NCI-H128 (cell line): ENCODE measurements around the gene AFF3.
"Not testable (repeated sequence)": the region's sequence is repeated elsewhere in the genome, so short reads cannot be mapped to it uniquely, and the experiment has no call there.

ENCODE experiments used
- DNase-seq: peaks from one replicate; lab custom pipeline; 2025; ENCODE audit not compliant: unreplicated experiment; lab: John Stamatoyannopoulos, UW

The AFF3 gene, protein sequence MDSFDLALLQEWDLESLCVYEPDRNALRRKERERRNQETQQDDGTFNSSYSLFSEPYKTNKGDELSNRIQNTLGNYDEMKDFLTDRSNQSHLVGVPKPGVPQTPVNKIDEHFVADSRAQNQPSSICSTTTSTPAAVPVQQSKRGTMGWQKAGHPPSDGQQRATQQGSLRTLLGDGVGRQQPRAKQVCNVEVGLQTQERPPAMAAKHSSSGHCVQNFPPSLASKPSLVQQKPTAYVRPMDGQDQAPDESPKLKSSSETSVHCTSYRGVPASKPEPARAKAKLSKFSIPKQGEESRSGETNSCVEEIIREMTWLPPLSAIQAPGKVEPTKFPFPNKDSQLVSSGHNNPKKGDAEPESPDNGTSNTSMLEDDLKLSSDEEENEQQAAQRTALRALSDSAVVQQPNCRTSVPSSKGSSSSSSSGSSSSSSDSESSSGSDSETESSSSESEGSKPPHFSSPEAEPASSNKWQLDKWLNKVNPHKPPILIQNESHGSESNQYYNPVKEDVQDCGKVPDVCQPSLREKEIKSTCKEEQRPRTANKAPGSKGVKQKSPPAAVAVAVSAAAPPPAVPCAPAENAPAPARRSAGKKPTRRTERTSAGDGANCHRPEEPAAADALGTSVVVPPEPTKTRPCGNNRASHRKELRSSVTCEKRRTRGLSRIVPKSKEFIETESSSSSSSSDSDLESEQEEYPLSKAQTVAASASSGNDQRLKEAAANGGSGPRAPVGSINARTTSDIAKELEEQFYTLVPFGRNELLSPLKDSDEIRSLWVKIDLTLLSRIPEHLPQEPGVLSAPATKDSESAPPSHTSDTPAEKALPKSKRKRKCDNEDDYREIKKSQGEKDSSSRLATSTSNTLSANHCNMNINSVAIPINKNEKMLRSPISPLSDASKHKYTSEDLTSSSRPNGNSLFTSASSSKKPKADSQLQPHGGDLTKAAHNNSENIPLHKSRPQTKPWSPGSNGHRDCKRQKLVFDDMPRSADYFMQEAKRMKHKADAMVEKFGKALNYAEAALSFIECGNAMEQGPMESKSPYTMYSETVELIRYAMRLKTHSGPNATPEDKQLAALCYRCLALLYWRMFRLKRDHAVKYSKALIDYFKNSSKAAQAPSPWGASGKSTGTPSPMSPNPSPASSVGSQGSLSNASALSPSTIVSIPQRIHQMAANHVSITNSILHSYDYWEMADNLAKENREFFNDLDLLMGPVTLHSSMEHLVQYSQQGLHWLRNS (N-terminal part only)

DNA sequence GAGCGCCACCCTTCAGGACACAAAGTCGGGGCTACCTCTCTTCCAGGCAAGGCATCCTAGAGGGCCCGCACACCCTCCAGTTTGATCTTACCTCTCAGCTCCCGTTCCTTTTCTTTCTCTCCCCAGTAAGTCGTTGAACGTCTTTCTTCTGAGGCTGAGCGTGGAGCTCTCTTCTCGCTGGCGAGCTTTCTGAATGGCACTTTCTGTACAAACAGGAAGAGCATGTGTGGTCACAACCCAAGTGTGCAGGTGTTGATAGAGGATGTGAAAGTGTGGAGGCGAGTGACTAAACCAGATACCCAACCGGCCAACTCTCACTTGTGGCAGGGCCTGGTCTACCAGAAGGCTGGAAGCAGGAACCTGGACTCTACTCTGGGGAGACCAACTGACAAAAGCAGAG is at the start of gene AFF3:
Gene AFF3, minus strand, starts transcription at position 198 of the 400 bp plus-strand sequence. CDS start 38,136 bp downstream, outside the sequence.
- no peak for DNase-seq

DNA sequence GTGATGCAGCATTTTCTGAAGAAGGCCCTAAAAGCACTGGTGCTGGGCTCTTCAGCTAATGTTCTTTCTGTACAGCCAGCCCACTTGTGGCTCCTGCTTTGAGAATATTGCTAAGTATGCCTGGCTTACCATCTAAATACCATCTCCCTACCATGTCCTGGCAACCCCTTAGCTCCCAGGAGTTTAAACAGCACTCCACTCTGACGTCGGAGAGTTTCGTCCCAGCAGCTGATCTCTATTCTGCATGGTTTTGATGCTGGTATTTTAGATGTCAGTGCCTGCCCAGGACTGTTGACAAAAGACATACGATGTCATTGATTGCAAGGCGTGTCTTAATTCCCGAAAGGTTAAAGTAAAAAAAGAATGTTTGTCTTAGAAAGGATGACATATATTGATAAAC is 47.0 kb upstream of the AFF3 start:
- no peak for DNase-seq

DNA sequence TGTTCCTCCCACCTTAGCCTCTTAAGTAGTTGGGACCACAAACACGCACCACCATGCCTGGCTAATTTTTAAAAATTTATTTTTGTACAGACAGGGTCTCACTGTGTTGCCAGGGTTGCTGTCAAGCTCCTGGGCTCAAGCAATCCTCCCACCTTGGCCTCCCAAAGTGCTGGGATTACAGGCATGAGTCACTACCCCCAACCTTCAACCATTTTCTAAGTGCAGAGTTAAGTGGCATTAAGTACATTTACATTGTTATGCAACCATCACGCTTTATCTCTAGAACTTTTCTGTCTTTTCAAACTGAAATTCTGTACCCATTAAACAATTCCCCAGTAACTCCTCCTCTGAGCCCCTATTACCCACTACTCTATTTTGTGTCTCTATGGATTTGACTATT is 45.9 kb upstream of the AFF3 start:
- no peak for DNase-seq

DNA sequence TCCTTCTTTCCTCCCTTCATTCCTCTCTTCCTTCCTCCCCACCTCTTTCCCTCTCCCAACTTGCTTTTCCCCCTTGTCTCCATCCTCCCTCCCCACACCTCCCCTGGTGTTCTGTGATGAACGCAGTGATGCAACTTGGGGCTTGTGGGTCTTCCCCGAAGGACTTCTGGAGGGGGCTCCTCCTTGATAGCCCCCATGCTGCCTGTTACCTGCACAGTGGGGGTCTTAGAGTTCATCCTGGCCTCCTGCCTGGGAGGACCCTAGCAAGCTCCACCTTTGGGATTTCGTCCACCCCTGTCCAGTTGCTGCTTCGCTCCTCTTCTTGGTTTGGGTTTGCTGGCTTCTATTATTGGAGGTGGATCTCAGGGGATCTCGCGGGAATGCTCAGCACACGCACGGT is 43.7 kb upstream of the AFF3 start:
- no peak for DNase-seq

DNA sequence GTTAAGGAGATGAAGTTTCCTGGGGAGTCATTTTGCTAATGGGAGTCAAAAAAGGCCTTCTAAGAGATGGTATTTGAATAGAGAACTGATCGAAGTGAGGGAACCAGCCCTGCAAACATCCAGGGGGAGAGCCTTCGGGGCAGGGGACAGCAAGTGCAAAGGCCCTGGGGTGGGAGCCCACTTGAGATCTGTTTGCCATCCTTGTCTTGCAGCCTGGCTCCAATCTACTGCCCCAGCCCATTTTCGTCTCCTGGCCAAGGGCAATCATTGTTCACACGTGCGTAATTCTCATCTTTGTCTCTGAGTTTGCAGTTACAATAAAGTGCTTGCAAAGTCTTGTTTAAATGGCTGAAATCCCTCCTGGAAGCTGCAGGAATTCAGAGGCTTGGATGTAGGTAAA is 43.1 kb upstream of the AFF3 start:
- DNase-seq = no peak

DNA sequence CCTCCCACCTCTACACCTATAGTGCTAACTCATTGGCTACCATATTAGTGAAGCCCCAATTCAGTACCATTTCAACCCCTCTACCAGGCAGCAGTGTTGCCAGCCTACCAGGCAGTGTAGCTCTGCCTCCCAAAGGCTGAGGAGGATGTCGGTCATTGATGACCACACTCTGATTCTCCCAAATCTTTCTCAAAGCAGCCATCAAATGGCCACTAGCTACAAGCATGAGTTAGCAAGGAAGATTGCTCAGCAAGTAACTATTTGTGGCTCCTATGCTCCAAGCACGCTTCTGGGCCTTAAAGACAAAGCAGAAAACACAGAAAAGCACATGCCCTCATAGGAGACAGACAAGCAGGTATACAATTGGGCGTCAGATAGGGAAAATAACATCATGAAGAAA is 42.7 kb upstream of the AFF3 start:
- no peak for DNase-seq

DNA sequence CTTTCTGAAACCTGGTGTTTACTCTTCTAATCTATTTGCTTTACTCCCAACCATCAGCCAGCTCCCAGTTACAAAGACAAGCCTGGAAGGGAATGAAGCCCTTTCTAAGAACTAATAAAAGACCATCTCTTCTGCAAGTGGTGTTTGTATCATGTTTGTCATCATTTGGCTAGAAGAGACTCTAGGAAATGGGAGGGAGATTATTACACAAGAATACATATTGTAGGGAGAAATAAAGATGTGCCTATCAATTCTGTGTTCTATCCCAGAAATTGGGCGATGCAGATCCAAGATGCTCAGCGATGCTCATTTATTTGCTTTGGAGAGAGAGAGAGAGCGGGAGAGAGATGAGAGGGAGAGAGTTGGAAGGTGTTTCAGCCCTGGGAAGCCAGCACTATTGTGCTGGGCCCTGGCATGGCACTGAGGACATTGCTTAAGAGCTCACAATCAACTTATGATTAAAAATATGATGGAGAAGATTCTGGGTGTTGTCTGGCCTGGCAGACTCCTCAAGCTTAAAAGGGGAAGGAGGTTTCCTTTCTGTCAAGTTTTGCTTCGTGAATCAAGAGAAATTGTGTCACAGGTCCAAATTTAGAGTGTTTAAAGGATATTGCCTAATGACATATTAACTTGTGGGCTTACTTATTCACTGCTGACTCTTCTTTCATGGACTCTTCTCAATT is 41.8 kb upstream of the AFF3 start:
- no peak for DNase-seq

DNA sequence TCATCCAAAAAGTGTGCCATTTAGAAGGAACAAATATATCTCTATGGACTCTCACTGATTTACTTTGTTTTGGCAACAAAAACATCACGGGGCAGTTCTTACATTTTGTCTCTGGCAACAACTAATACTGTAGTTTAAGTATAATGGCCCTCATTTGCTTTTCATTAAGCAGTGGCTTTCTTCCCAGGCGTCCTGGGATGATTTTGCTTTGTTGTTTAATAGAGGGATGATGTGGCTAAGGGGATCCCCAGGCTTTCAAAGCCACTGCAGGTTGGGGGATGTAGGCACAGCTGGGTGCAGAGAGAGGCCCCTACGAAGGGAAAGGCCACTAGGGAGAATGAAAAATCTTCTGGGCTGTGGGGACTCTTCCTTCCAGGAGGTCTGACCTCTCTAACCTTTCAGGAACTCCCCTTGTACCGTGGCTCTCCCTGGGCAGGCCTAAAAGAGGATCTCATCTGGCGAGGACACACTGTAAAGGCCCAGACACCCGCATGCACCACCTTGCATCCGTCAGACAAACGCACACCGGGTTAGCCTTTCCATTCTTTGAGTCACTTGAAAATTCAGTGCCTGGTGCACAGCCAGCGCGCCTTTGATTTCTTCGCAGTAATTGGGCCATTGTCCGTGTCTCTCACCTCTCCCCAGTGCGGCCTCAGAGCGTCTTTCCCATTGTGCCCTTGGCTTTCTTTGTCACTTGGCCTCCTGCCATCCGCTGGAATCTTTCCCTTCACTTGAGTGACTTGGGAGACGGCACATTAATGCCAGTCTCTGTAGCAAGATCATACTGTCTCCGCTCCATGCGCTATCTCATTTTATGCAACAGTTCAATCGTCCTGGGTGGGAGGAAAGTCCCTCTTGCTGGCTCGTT is 40.3 kb upstream of the AFF3 start:
- DNase-seq = no peak

DNA sequence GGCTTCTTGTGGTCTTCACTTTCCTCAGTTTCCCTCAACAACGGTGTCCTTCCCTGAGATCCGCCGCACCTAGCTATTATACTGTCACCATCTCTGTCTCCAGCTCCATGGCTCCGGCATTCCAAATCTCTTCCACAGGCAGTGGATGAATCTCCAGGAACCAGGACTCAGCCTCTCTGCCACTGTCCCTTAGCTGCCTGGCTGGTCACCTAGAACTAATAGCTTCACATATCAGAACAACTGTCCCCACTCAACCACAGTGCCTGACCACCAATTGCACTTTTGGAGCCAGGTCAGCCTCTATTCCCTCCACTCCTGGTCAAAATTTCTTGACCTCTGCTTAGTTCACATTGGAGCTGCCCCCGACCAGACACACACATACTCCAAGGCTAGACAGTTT is 38.1 kb upstream of the AFF3 start:
- DNase-seq = no peak

DNA sequence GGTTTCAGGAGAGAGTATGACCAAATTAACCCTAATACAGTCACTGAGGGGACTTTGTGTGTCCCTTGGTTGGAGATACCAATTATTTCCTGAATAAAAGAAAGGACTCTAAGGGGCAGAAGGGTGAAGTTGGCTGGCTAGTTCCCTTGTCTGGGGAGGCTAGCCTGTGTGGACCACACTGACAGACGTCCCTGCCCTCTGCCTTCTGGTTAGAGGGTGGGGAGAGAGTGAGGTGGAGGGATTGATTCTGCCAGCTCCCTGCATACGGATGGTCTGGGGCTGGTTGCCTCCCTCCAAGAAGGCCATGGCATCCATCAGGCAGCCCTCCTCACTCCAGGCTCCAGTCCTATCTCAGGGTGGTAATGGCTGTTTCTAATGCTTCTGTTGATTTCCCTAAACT is 37.4 kb upstream of the AFF3 start:
- no peak for DNase-seq

DNA sequence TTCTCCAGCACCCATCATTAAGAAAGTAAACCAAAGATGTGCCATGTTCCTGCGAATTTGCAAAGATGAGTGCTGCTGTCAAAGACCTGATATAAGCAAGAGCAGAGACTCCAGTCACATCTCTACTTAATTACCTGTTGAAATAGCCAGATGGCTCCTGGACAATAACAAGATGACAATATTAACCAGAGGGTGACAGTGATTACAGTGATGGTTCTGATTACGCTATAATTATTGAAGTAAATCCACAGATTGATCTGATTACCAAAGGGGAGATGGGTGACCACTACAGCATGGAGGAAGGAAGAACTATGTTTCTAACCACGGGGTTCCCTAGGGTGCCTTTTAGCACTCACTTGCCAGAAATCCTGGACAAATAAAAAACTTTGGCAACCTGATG is 36.5 kb upstream of the AFF3 start:
- no peak for DNase-seq

DNA sequence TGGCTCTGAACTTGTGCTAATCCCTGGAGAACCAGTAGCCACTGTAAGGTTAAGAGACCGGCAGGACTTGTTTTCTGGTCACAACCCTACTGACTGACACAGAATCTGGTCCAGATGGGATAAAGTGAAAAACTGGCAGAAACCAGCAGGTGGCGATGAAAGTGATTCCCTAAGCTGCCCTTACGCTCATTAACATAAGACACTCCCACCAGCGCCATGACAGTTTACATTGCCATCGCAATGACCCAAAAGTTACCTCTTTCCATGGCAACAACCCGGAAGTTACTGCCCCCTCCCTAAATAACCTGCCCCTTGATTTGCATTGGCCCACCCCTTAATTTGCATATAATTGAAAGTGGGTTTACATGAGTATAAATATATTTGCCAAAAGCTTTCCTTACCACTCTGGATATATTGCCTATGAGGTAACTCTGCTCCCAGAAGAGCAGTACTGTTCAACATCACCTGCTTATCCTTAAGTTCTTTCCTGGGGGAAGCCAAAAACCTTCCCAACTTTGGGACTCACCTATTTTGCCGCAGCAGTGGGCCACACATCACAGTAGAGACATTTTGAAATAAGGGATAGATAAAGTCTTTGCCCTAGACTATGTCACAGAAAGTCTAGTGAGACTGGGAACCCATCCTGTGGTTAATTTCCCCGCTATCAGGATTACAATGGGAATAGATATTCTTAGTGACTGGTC is 35.8 kb upstream of the AFF3 start:
- DNase-seq = no peak

DNA sequence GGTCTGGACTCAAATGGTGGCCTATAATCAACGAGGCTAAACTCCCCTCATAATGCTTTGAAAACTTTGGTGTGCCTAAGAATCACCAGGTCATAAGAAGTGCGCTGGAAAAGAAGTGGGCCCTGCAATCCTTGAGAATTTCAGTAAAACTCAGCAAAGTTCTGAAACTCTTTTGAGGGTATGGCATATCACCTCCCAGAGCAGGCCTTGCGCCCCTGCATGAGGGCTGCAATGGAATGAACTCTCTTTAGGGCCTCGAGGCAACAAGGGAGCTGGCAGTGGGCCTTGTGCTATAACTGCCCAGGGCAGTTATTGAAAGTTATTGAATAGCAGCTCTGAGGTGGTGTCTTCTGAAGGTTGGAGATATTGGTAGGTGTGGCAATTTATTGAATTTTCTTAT is 34.5 kb upstream of the AFF3 start:
- no peak for DNase-seq

DNA sequence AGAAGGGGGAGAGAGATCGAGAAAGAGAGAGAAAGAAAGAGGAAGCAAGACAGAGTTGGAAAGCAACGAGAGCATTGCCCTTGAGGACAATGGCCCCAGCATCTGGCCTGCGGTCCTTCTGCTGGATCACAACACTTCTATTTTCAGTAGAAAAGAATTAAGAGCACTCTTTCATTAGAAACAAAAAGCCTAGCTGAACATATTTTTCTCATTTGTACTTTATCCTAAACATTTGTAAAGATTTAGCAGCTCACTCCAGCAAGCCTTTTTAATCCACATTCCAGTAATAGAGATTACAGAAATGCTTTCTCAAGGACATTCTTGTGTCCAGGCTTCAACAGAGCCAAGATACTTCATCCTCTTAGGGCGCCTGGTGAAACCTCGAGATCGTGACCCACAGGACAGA is 31.6 kb upstream of the AFF3 start:
- DNase-seq = no peak

DNA sequence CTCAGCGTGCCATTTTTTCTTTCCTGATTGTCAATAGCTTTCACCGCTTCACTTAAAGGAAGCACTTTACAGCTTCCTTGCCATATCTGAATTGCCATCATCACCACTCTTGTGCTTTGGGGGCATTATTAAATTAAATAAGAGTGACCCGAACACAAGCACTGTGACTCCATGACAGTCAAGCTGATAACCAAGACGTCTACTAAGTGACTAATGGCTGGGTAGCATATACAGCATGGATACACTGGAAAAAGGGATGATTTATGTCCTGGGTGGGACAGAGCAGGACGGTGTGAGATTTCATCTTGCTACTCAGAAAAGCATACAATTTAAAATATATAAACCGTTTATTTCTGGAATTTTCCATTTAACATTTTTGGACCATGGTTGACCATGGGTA is 24.3 kb upstream of the AFF3 start:
- no peak for DNase-seq

DNA sequence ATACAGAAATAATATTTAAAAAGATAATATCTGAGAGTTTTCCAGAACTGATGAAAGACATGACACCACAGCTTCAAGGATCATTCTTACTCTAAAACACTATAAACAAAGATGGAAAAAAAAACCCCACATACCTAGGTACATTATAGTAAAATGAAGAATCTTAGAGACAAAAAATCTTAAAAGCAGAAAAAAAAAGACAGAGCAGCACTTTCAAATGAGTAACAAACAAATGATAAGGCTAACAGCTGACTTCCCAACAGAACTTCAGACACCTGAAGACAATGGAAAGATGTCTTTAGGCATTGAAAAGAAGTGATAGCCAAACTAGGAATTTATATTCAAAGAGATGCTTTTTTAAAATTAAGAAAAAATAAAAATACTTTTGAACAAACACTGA is 21.2 kb upstream of the AFF3 start:
- no peak for DNase-seq

DNA sequence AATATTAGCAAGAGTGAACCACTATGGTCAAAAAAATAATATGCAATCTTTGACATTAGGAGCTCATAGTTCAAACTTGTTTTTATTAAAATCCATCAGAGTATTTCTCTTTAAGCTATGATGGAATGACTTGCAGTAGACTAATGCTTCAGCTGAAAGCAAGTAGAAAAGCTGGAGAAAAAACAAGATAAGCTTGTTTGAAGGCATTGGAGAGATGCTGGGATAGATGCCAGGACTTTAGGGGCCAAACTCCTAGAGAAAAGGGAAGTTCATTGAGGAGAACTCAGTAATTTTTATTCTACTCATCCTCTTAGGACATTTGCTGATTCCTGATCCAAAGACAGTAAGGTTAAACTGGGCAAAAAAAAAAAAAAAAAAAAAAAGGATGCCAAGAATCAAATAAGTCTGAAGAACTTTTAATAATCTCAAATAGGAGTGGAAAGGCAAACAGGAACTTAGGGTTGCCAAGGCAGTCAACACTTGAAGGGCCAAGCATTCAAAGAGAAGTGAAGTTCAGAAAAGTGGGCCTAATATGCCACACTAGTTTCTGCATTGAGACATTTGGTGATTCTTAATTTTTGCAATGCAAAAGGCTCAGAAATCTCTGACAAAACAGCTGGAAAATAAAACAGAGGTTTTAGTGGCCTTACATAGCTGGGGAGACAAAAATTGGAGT is 19.7 kb upstream of the AFF3 start:
- no peak for DNase-seq

DNA sequence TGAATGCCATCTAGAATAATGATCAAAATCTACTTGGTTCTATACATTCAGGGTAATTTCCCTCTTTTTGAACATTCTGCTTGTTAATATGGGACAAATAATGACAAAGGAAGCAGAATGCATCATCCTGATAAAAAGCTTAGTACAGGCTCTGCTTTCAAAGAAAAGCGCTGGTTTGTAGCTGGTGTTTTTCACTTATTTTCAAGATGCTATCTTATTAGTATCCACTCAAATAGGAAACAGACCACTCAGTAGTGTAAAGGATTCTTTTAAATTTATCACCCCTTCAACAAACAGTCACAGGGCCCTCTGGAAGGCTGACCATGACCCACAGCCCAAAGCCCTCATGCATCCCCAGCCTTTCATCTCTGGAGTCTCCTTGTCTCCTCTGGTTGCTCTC is 18.0 kb upstream of the AFF3 start:
- no peak for DNase-seq

DNA sequence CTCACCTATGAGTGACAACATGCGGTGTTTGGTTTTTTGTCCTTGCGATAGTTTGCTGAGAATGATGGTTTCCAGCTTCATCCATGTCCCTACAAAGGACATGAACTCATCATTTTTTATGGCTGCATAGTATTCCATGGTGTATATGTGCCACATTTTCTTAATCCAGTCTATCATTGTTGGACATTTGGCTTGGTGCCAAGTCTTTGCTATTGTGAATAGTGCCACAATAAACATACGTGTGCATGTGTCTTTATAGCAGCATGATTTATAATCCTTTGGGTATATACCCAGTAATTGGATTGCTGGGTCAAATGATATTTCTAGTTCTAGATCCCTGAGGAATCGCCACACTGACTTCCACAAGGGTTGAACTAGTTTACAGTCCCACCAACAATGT is 9.4 kb upstream of the AFF3 start:
- DNase-seq = not testable (repeated sequence)
